Endothelial cell (in vitro differentiated cells): Measurements from ENCODE around the gene CLEC2L. TPM values are rescaled to one million over a fixed set of nuclear protein-coding genes. Genes with fewer than 3 reads are reported as not detected.

ENCODE experiments used
- DNase-seq: peaks from one replicate; pipeline ENCODE4 v3.0.0; 2021; ENCODE audit warnings: low spot score
- H3K27ac Mint-ChIP-seq: one replicate; pipeline ENCODE4 v1.8.0; 2021; ENCODE audit warnings: mixed read lengths, inconsistent platforms; ENCODE audit not compliant: unreplicated experiment
- H3K27me3 Mint-ChIP-seq: one replicate; pipeline ENCODE4 v1.8.0; 2021; ENCODE audit warnings: mild to moderate bottlenecking, moderate library complexity, mixed read lengths, inconsistent platforms; ENCODE audit not compliant: unreplicated experiment
- H3K36me3 Mint-ChIP-seq: one replicate; pipeline ENCODE4 v1.8.0; 2021; ENCODE audit warnings: mild to moderate bottlenecking, low read depth, mixed read lengths, inconsistent platforms; ENCODE audit not compliant: unreplicated experiment
- H3K4me1 Mint-ChIP-seq: one replicate; pipeline ENCODE4 v1.8.0; 2021; ENCODE audit warnings: mild to moderate bottlenecking, mixed read lengths, inconsistent platforms; ENCODE audit not compliant: unreplicated experiment
- H3K4me3 Mint-ChIP-seq: one replicate; pipeline ENCODE4 v1.8.0; 2021; ENCODE audit warnings: mild to moderate bottlenecking, mixed read lengths, inconsistent platforms; ENCODE audit not compliant: unreplicated experiment
- H3K9me3 Mint-ChIP-seq: one replicate; pipeline ENCODE4 v1.8.0; 2021; ENCODE audit warnings: mixed read lengths, inconsistent platforms; ENCODE audit not compliant: unreplicated experiment
- CTCF ChIP-seq: fragments of 200-600 bp; sonication (generic); IDR thresholded peaks from one replicate; pipeline ENCODE4 v1.5.0; 2021; ENCODE audit warnings: antibody characterized with exemption; ENCODE audit not compliant: unreplicated experiment
- total RNA-seq: library from RNA; stranded (reverse); fragmentation: NEBNext Ultra II Directional; extraction: Animal tissue kit (Norgen Biotek cat#: 25700); gene quantifications from one replicate; pipeline ENCODE4 v1.2.1, GENCODE V29; 2021; ENCODE audit not compliant: unreplicated experiment

CLEC2L gene
- total RNA-seq, 1 donor from 2014 or later = not detected

DNA sequence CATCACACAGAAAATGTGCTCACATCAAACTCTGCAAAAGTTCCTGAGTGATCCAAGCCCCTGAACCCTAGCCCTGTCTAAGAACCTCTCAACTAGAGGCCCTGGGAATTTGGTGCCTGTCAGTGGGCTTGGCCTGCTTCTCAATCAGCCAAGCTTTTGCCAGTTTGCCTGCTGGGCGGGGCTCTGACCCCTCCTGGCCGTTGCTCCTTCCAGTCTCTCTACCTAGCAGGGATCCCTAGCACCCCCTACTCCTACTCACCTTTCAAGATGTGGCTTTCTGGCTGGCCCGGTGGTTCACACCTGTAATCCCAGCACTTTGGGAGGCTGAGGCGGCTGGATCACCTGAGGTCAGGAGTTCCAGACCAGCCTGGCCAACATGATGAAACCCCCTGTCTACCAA, 42.1 kb upstream of the CLEC2L start:
- H3K4me3 Mint-ChIP-seq = no peak overlapping the region
- no peak overlapping the region for H3K27ac Mint-ChIP-seq
- DNase-seq = no peak
- no peaks in the 10 kb centered on the region for H3K9me3 Mint-ChIP-seq
- H3K27me3 Mint-ChIP-seq = peaks cover 11% of the 10 kb centered on the region
- H3K36me3 Mint-ChIP-seq = no peaks in the 10 kb centered on the region
- H3K4me1 Mint-ChIP-seq = no peaks in the 10 kb centered on the region
- no peak for TF ChIP-seq CTCF

DNA sequence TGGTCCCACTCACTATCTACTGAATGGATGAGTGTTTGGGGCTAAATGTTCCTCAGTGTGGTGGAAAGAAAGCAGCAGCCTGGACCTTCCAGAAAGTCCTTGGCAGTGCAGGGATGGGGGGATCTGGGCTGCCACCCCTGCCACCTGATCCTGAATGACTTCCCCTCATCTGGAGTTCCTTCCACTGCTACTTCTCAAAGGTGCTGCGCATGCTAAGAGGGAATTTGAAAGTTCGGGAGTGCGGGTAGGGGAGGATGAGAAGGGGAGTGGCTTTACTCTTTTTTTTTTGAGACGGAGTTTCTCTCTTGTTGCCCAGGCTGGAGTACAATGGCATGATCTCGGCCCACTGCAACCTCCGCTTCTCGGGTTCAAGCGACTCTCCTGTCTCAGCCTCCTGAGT, 41.4 kb upstream of the CLEC2L start:
- no peak for TF ChIP-seq CTCF
- H3K27me3 Mint-ChIP-seq = peaks cover 11% of the 10 kb centered on the region
- H3K27ac Mint-ChIP-seq = no peak overlapping the region
- H3K9me3 Mint-ChIP-seq = no peaks in the 10 kb centered on the region
- no peaks in the 10 kb centered on the region for H3K4me1 Mint-ChIP-seq
- DNase-seq = no peak
- H3K36me3 Mint-ChIP-seq = no peaks in the 10 kb centered on the region
- no peak overlapping the region for H3K4me3 Mint-ChIP-seq

GRCh38 chr7:139482662-139483466, 40.6 kb upstream of the CLEC2L start:
- H3K4me3 Mint-ChIP-seq = no peak overlapping the region
- H3K9me3 Mint-ChIP-seq = no peaks in the 10 kb centered on the region
- peak; percentile 47 for DNase-seq

DNA sequence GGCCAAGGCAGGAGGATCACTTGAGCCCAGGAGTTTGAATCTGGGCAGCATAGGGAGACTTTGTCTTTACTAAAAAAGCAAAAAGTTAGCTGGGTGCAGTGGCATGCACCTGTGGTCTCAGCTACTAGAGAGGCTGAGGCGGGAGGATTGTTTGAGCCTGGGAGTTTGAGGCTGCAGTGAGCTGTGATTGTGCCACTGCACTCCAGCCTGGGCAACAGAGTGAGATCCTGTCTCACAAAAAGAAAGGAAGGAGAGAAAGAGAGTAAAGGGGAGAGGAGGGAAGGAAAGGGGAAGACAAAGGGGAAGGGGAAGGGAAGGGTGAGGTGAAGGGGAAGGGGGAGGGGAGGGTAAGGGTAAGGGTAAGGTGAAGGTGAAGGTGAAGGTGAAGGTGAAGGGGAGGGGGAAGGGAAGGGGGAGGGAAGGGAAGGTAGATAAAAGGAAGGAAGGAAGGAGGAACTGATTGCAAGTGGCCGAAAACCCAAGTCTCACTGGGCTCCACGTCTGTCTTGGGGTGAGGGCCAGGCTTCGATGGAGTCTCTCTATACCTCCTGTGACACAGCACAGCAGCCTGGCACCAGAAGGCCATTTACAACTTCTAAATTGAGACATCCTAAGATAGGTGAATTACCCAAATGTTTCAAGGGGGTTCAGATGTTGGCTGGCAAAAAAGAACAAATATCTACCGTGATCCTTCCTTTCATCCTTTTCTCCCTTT, 36.0 kb upstream of the CLEC2L start:
- H3K4me3 Mint-ChIP-seq = no peak overlapping the region
- no peaks in the 10 kb centered on the region for H3K9me3 Mint-ChIP-seq
- peaks cover 4% of the 10 kb centered on the region for H3K27me3 Mint-ChIP-seq
- no peaks in the 10 kb centered on the region for H3K4me1 Mint-ChIP-seq
- no peak for DNase-seq
- no peaks in the 10 kb centered on the region for H3K36me3 Mint-ChIP-seq
- H3K27ac Mint-ChIP-seq = no peak overlapping the region
- no peak for TF ChIP-seq CTCF

More at GRCh38 chr7:139482662-139483466, 40.6 kb upstream of the CLEC2L start:
- peaks cover 11% of the 10 kb centered on the region for H3K27me3 Mint-ChIP-seq
- no peak overlapping the region for H3K27ac Mint-ChIP-seq
- TF ChIP-seq CTCF = no peak
- no peaks in the 10 kb centered on the region for H3K4me1 Mint-ChIP-seq
- H3K36me3 Mint-ChIP-seq = no peaks in the 10 kb centered on the region

DNA sequence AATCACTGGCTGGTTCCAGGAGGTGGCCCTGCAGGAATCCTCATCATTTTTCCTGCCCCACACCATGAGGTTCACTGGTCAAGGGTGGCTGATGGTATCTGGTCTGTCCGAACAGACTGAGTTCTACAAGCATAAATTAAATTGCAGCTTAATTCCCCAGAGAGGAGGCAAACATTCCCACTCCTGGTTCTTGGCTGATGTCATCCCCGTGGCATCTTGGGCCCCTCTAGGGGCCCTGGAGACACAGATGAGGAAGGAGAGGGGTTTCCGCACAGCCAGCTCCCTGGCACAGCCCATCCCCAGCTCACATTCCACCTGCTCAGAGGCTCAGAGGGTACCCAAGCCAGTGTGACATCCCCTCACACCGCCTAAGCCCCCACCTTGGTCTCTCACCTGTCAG, 34.7 kb upstream of the CLEC2L start:
- TF ChIP-seq CTCF = no peak
- no peak for DNase-seq
- Mint-ChIP-seq H3K27ac (no peak overlapping the region), H3K27me3 (peaks cover 4% of the 10 kb centered on the region), H3K9me3 (no peaks in the 10 kb centered on the region), H3K36me3 (no peaks in the 10 kb centered on the region), H3K4me3 (no peak overlapping the region), H3K4me1 (no peaks in the 10 kb centered on the region)
